CD14-positive monocyte (primary cell): Measurements from ENCODE around the gene SIRPD. TPM values are rescaled to one million over a fixed set of nuclear protein-coding genes. Genes with fewer than 3 reads are reported as not detected.
A peak's percentile ranks its signal among the peaks of the same experiment; 100 is the strongest.

Source experiments
- DNase-seq, 3 donors: peaks; one replicate each; pipeline ENCODE4 v3.0.0-alpha.2; 2011 to 2022
- H2AFZ ChIP-seq: 2 replicates; pipeline ENCODE4 v1.6.0; 2012; ENCODE audit warnings: mild to moderate bottlenecking, low read depth, low read length, inconsistent platforms; ENCODE audit not compliant: insufficient read depth, poor library complexity, severe bottlenecking
- H3K27ac ChIP-seq, 2 donors: 1 replicate in 1 of 2; 2 replicates in 1 of 2; pipeline ENCODE4 v1.5.1; 2012 to 2013; ENCODE audit warnings: low read length in 2 of 2, control low read depth in 1 of 2, inconsistent platforms in 1 of 2, low read depth in 1 of 2, mild to moderate bottlenecking in 1 of 2
- H3K27me3 ChIP-seq, 2 donors: one replicate each; pipeline versions ENCODE4 v1.6.0 to v1.6.1; 2011 to 2013; ENCODE audit warnings: low read length in 2 of 2; ENCODE audit not compliant: control insufficient read depth in 2 of 2, insufficient read depth in 2 of 2
- H3K36me3 ChIP-seq, 2 donors: replicated peaks in 1 of 2; 1 replicate in 1 of 2; 2 replicates in 1 of 2; pipeline versions ENCODE4 v1.5.1 to v1.6.1; 2012 to 2013; ENCODE audit warnings: low read length in 2 of 2, control low read depth in 1 of 2, inconsistent platforms in 1 of 2, mild to moderate bottlenecking in 1 of 2; ENCODE audit not compliant: insufficient read depth in 2 of 2, control insufficient read depth in 1 of 2
- H3K4me1 ChIP-seq, 2 donors: 1 replicate in 1 of 2; 2 replicates in 1 of 2; pipeline versions ENCODE4 v1.5.1 to v1.6.1; 2012 to 2013; ENCODE audit warnings: low read length in 2 of 2, control low read depth in 1 of 2, inconsistent platforms in 1 of 2, mild to moderate bottlenecking in 1 of 2, moderate library complexity in 1 of 2; ENCODE audit not compliant: insufficient read depth in 2 of 2, control insufficient read depth in 1 of 2
- H3K4me2 ChIP-seq: replicated peaks from 2 replicates; pipeline ENCODE3; 2012; ENCODE audit warnings: low read length, moderate library complexity, mild to moderate bottlenecking; ENCODE audit not compliant: poor library complexity, severe bottlenecking; ENCODE audit errors: extremely low read depth
- H3K4me3 ChIP-seq, 3 experiments: fragments of 200-600 bp in 1 of 3; sonication (generic) in 1 of 3; replicated peaks in 1 of 3; 1 replicate in 2 of 3; 2 replicates in 1 of 3; pipeline ENCODE4 v1.5.1; 2011 to 2013; ENCODE audit warnings: low read length in 3 of 3, mild to moderate bottlenecking in 3 of 3, control low read depth in 2 of 3, low read depth in 2 of 3, inconsistent platforms in 1 of 3, moderate library complexity in 1 of 3
- H3K79me2 ChIP-seq: 2 replicates; pipeline ENCODE4 v1.6.0; 2012; ENCODE audit warnings: mild to moderate bottlenecking, control low read depth, inconsistent platforms, low read length, moderate library complexity; ENCODE audit not compliant: insufficient read depth
- H3K9ac ChIP-seq: 2 replicates; pipeline ENCODE4 v1.6.0; 2017; ENCODE audit warnings: low read length, mild to moderate bottlenecking; ENCODE audit not compliant: insufficient read depth, poor library complexity, severe bottlenecking
- H3K9me3 ChIP-seq, 2 donors: replicated peaks in 1 of 2; 1 replicate in 1 of 2; 2 replicates in 1 of 2; pipeline versions ENCODE4 v1.5.1 to v1.6.1; 2012 to 2013; ENCODE audit warnings: low read length in 2 of 2, control low read depth in 1 of 2; ENCODE audit not compliant: control insufficient read depth in 1 of 2, insufficient read depth in 1 of 2
- H4K20me1 ChIP-seq: 2 replicates; pipeline ENCODE4 v1.6.0; 2012; ENCODE audit warnings: mild to moderate bottlenecking, low read length, control low read depth, moderate library complexity; ENCODE audit not compliant: insufficient read depth
- H3K27ac Mint-ChIP-seq, 7 donors: one replicate each; pipeline ENCODE4 v1.8.0; 2020; ENCODE audit warnings: mild to moderate bottlenecking in 7 of 7, mixed read lengths in 7 of 7, moderate library complexity in 6 of 7, inconsistent platforms in 2 of 7
- H3K27me3 Mint-ChIP-seq, 3 donors: one replicate each; pipeline ENCODE4 v1.8.0; 2021 to 2022; ENCODE audit warnings: low read depth in 3 of 3, mild to moderate bottlenecking in 3 of 3, mixed read lengths in 3 of 3, moderate library complexity in 3 of 3, inconsistent platforms in 1 of 3
- H3K36me3 Mint-ChIP-seq, 2 donors: one replicate each; pipeline ENCODE4 v1.8.0; 2020; ENCODE audit warnings: mixed read lengths in 2 of 2, inconsistent platforms in 1 of 2, mild to moderate bottlenecking in 1 of 2
- H3K4me1 Mint-ChIP-seq: one replicate; pipeline ENCODE4 v1.8.0; 2020; ENCODE audit warnings: mild to moderate bottlenecking, mixed read lengths
- H3K4me3 Mint-ChIP-seq, 2 donors: one replicate each; pipeline ENCODE4 v1.8.0; 2020; ENCODE audit warnings: mild to moderate bottlenecking in 2 of 2, mixed read lengths in 2 of 2, moderate library complexity in 1 of 2
- H3K9me3 Mint-ChIP-seq, 7 donors: one replicate each; pipeline ENCODE4 v1.8.0; 2020 to 2022; ENCODE audit warnings: mixed read lengths in 7 of 7, mild to moderate bottlenecking in 6 of 7, moderate library complexity in 6 of 7, inconsistent platforms in 2 of 7
- WGBS: methylation state at CpG from one replicate; pipeline ENCODE4 v1.1.5; 2013; ENCODE audit warnings: missing lambda C conversion rate; ENCODE audit not compliant: insufficient coverage; 5-methylcytosine and 5-hydroxymethylcytosine counted together
- intact Hi-C, 2 donors: fragments of 100-400 bp; cut with micrococcal nuclease; formaldehyde crosslinking; loops; one replicate each; pipeline versions ENCODE4 v1.15.0 to v1.15.1; 2023
- polyA plus RNA-seq, 3 donors: library from polyadenylated mRNA; depleted of rRNA in 1 of 3; unstranded in 2 of 3; stranded (reverse) in 1 of 3; fragments of 300-500 nt in 2 of 3; fragments of >200 nt in 1 of 3; fragmentation: Illumina TruSeq in 2 of 3; gene quantifications; 1 replicate in 2 of 3; 2 replicates in 1 of 3; pipeline ENCODE4 v1.2.3, GENCODE V29; 2012 to 2021
- TF ChIP-seq, protein P1 (sequence below): fragments of 200-600 bp; IDR thresholded peaks from one replicate; pipeline ENCODE4 v1.8.0; 2022; ENCODE audit warnings: antibody characterized with exemption, mild to moderate bottlenecking

SIRPD gene
- polyA plus RNA-seq, 3 donors: 3.9 to 13.0 (median 12.0) TPM

DNA sequence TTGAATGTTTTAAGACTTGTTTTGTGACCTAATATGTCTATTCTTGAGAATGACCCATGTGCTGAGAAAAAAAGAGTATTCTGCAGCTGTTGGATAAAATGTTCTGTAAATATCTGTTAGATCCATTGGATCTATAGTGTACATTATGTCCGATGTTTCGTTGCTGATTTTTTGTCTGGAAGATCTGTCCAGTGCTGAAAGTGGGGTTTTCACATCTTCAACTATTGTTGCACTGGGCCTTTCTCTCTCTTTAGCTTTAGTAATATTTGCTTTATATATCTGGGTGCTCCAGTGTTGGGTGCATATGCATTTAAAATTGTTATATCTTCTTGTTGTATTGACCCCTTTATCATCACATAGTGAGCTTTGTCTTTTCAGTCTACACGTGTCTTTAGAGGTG lies 60.6 kb downstream of the SIRPD start:
- no peaks in the 10 kb centered on the region for H3K27me3 ChIP-seq
- H3K4me2 ChIP-seq: no peak overlapping the region
- no peaks in the 10 kb centered on the region for H3K36me3 ChIP-seq
- H2AFZ ChIP-seq: no peak overlapping the region
- peaks cover 34 to 39% of the 10 kb centered on the region in 2 donors for H3K4me1 ChIP-seq
- H3K79me2 ChIP-seq: peaks cover 24% of the 10 kb centered on the region
- Mint-ChIP-seq H3K27me3 (peaks cover 0 to 3% (median 0%) of the 10 kb centered on the region in 3 donors), H3K9me3 (no peaks in the 10 kb centered on the region), H3K36me3 (peaks cover 4 to 12% of the 10 kb centered on the region in 2 donors), H3K4me3 (no peak overlapping the region), H3K4me1 (peaks cover 51% of the 10 kb centered on the region), H3K27ac (no peak overlapping the region)
- H3K9ac ChIP-seq: no peak overlapping the region
- intact Hi-C loops: loop anchor here in 1 of 2 donors (10.0 kb wide), 1 partner anchor 102 kb away; the partner anchor contains the start of gene FKBP1A
- WGBS: no CpG with 5 or more reads among the region's 3 CpGs
- H3K4me3 ChIP-seq: no peak overlapping the region
- TF ChIP-seq, protein P1, sequence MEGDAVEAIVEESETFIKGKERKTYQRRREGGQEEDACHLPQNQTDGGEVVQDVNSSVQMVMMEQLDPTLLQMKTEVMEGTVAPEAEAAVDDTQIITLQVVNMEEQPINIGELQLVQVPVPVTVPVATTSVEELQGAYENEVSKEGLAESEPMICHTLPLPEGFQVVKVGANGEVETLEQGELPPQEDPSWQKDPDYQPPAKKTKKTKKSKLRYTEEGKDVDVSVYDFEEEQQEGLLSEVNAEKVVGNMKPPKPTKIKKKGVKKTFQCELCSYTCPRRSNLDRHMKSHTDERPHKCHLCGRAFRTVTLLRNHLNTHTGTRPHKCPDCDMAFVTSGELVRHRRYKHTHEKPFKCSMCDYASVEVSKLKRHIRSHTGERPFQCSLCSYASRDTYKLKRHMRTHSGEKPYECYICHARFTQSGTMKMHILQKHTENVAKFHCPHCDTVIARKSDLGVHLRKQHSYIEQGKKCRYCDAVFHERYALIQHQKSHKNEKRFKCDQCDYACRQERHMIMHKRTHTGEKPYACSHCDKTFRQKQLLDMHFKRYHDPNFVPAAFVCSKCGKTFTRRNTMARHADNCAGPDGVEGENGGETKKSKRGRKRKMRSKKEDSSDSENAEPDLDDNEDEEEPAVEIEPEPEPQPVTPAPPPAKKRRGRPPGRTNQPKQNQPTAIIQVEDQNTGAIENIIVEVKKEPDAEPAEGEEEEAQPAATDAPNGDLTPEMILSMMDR: no peak
- no peak overlapping the region for H3K27ac ChIP-seq
- no peaks in the 10 kb centered on the region for H3K9me3 ChIP-seq
- DNase-seq: no peak
- H4K20me1 ChIP-seq: no peaks in the 10 kb centered on the region

DNA sequence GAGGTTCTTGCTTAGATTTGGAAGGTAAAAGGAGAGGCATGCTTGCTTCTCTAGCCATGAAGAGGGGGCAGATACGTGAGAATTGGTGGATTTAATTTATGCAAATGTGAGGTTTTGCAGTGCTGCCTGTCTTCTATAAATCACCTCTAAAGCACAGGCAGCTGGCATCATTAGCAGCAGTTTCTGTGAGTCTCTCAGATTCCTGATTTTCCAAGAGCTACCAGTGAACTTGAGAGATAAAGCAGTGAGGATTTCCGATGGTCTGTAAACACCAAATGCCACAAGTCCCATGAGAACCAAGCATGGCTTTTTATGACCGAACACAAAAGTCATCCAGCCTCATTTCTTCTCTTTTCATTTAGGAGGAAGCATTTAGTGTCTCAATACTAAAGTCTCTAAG lies 63.1 kb downstream of the SIRPD start:
- TF ChIP-seq, protein P1: no peak
- whole genome bisulfite sequencing: 14% methylated on average over 1 of the region's 3 CpGs
- H3K4me3 Mint-ChIP-seq: no peak overlapping the region
- Histone ChIP-seq H3K4me2 (peak overlapping the region; percentile 92), H3K27me3 (no peaks in the 10 kb centered on the region), H3K9ac (peak overlapping the region; percentile 28), H4K20me1 (peaks cover 4% of the 10 kb centered on the region), H2AFZ (peak overlapping the region; percentile 0), H3K36me3 (no peaks in the 10 kb centered on the region), H3K79me2 (peaks cover 42% of the 10 kb centered on the region), H3K27ac (peak overlapping the region in 1 of 2 donors; percentile 97), H3K4me3 (peak overlapping the region in 1 of 3 experiments; percentile 97), H3K4me1 (peaks cover 46 to 62% of the 10 kb centered on the region in 2 donors), H3K9me3 (no peaks in the 10 kb centered on the region)
- peak overlapping the region in 3 of 7 donors; percentile 82 to 99 (median 95) for H3K27ac Mint-ChIP-seq
- peaks cover 0 to 3% (median 0%) of the 10 kb centered on the region in 3 donors for H3K27me3 Mint-ChIP-seq
- H3K36me3 Mint-ChIP-seq: peaks cover 4 to 8% of the 10 kb centered on the region in 2 donors
- H3K9me3 Mint-ChIP-seq: no peaks in the 10 kb centered on the region
- DNase-seq: peak in 1 of 3 donors; percentile 6
- H3K4me1 Mint-ChIP-seq: peaks cover 56% of the 10 kb centered on the region
- intact Hi-C loops: loop anchor here in 1 of 2 donors (10.0 kb wide), 1 partner anchor 100 kb away; the partner anchor contains the start of gene FKBP1A
